GM10266 (cell line): ENCODE measurements around the gene EPB41L4A.

Experiments used
- DNase-seq: peaks from one replicate; pipeline ENCODE4 v3.0.0; 2012; ENCODE audit errors: extremely low spot score
- TF ChIP-seq, protein P1 (sequence below): IDR thresholded peaks from 2 replicates; pipeline ENCODE4 v1.5.1; 2012; ENCODE audit warnings: mild to moderate bottlenecking, low read depth; ENCODE audit not compliant: control insufficient read depth, insufficient read depth; ENCODE audit errors: missing control alignments

EPB41L4A gene

DNA sequence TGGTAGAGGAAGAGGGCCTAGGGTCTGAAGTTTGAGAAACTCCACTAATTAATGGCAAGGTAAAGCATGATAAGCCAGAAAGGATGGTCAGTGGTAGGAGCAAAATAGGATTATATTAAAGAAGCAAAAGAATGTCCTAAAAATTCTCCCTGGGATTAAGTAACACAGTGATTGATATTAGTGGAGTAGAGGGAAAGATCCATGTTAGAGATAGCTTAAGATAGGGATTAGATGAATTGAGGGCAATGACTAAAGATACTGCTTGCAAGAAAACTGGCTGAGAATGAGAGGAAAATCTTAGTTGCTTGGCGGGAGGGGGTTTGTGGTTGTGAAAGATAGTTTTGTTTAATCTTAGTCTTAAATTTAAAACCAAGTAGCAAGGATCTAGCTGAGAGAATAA lies 255.6 kb downstream of the EPB41L4A start:
- TF ChIP-seq, protein P1, sequence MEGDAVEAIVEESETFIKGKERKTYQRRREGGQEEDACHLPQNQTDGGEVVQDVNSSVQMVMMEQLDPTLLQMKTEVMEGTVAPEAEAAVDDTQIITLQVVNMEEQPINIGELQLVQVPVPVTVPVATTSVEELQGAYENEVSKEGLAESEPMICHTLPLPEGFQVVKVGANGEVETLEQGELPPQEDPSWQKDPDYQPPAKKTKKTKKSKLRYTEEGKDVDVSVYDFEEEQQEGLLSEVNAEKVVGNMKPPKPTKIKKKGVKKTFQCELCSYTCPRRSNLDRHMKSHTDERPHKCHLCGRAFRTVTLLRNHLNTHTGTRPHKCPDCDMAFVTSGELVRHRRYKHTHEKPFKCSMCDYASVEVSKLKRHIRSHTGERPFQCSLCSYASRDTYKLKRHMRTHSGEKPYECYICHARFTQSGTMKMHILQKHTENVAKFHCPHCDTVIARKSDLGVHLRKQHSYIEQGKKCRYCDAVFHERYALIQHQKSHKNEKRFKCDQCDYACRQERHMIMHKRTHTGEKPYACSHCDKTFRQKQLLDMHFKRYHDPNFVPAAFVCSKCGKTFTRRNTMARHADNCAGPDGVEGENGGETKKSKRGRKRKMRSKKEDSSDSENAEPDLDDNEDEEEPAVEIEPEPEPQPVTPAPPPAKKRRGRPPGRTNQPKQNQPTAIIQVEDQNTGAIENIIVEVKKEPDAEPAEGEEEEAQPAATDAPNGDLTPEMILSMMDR: no peak
- no peak for DNase-seq

DNA sequence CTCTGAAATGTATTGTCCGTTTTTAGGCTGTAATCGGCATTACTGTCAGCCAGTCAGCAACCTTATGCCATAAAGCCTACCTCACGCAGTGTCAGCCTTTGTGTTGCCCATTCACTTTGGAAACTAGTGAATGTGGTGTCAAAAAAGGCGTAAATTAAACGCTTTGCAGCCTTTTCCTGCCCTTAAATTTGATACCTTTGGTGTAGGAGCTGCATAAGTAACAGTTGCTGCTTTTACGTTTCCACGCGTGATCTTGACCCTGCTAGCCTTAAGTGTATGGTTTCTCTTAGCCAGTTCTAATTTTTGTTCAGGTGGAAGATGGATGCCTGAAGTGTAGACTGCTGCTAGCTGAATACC lies 257.7 kb downstream of the EPB41L4A start:
- DNase-seq: no peak
- TF ChIP-seq, protein P1: no peak

DNA sequence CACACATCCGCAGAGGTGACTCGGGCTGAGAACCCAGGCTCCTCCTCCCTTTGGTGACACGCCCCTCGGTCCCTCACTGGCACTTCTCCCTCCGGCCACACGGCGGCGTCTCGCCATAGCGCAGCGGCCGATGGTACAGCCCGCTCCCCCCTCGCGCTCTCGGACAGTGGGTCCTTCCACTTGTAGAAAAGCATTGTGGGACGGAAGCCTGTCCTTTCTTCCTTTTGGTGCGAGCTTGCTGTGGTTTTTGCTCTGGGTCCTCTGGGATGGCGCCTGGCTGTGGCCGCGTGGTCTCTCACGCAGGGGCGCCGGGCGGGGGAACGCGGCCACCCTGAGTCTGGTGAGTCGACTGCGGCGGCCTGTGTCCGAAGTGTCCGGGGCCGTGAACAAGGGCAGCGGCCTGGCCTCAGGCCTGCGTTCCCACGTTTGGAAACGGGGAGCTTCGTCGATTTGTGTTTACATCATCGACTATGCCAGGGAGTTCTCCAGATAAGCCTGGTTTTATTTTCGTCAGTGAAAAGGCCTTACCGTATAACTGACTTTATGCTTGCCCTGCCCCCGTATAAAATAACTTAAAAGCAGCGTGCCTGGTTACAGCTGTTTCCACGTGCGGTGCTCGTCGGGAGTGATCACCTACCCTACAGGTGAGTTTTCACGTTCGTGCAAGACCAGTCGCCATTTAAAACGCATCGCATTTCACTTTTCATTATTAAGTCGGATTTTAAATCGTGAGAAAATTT lies 258.3 kb downstream of the EPB41L4A start:
- TF ChIP-seq, protein P1: peak; percentile 98
- peak; percentile 83 for DNase-seq

DNA sequence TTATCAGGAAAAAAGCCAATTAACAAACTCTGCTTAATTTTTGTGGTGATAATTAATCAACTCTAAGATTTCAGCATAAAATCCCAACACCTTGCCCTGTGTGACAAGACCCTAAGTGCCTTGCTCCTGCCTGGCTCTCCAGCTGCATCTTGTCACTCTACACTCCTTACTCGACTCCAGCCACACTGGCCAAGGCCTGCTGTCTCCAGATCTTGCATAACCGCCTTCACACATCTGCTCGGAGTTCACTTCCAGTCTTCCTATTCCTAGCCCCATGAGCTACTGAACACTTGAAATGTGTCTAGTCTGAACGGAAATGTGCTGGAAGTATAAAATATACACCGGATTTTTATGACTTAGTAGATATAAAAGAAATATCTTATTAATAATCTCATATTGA lies 259.6 kb downstream of the EPB41L4A start:
- DNase-seq: no peak
- TF ChIP-seq, protein P1: no peak

DNA sequence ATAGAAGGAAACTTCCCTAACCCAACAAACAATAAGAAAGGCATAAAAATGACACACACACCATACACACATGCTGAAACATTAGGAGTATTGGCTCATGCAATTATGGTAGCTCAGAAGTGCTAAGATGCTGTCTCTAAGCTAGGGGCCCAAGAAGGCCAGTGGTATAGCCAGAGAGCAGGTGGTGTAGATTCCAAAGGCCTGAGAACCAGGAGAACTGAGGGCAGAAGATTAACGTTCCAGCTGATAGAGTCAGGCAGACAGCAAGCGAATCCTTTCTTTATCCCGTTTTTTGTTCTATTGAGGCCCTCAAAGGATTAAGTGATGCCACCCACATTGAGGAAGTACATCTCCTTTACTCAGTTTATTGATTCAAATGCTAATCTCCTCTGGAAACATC lies 262.9 kb downstream of the EPB41L4A start:
- no peak for DNase-seq
- TF ChIP-seq, protein P1: no peak

DNA sequence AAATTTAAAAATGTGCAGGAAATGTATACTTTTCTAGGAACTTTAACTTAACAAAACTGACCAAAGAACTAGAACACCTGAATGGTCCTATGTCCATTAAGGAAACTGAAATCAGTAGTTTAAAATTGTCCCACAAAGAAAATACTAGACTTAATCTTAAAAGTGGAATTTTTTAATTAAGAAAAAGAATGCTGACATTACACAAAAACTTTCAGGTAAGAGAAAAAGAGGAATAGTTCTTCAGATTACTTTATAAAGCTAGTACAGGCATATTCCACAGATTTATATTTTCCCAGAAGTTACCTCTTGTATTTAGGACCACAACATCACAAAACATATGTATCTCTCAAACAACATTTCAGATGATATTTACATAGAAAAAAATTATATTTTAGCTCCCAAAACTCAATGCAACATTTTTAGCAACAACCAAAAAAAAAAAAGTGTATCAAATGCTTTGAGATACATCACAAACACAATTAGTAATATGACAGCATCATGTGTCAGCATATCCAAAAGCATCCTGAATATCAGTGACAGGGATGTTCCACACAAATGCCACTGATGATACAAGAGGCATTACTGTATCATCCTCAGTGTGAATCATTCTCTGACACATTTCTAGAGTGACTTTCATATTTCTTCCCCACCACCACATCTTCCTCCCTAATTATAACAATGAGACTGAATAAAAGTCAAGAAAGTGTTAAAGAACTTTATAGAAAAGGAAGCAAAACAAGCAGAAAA lies 264.0 kb downstream of the EPB41L4A start:
- TF ChIP-seq, protein P1: no peak
- DNase-seq: no peak

DNA sequence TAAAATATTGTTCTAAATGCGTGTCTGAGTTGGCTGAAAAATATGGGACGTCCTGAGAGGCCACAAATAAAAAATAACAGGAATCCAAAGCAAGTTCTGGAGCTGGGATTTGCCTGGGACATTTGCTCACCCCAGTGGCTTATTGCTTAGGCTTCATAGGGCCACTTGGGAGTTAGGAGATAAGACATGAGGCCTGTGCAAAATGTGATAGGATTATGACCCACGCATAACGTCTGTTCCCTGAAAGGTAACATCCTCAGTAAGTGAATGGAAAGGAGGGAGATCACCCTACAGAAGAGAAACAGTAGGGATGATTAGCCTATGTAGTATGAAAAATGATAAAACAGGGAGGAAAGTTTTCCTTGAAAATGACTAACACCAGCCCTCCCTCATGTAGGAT lies 269.4 kb downstream of the EPB41L4A start:
- TF ChIP-seq, protein P1: no peak
- DNase-seq: no peak
